ENCODE measurements around the gene UBP1.
"Not testable (repeated sequence)": the region's sequence is repeated elsewhere in the genome, so short reads cannot be mapped to it uniquely, and the experiment has no call there.

The UBP1 gene

DNA sequence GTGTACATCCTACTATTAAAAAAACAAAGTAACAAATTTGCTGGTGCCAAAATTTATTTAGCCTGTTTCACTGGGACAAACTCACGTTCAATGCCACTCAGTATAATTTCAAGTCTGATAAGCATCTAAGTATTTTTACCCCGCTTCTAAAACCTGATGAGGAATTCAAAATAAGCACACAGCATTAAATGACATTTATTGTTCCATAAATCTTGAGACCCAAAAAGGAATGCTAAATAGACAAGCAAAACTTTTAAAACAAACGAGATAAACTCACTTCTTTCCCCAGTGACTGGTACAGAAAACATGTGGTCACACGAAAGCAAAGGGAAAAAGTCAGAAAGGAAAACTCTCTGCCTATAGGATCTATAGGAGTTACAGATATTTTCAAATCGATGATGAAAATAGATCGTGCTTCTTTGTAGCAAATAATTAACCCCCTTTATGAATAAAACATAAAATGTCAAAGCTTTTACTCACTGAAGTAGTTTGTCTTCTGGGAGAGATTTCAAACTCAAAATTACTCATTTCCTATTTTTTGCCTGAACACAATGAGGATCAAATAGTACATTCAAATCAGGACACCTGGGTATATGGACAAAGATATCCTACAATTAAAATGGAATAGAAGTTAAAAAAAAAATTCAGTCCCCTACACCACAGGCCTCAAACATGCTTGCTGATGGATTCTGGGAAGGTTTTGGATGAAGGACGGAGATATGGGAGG lies 51.7 kb downstream of the UBP1 start:
- DNase-seq: no peak

DNA sequence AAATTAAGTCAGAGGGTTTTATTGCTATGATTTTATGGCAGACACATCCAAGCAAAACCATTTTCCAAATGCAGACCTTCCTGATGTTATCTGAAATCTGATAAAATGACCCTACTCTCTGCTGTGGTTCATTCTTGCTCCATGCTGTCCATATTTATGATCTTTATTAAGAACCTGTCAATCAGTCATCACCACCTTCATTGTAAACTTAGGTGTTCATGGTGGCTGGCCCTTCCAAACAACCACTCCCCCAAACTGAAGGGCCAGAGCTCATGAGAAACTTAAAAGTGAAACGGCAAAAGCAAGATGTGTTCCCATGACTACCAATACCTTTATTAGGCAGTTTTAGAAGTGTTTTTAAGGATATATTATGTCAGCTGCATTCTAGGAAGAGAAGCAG lies 53.6 kb downstream of the UBP1 start:
- DNase-seq: no peak

DNA sequence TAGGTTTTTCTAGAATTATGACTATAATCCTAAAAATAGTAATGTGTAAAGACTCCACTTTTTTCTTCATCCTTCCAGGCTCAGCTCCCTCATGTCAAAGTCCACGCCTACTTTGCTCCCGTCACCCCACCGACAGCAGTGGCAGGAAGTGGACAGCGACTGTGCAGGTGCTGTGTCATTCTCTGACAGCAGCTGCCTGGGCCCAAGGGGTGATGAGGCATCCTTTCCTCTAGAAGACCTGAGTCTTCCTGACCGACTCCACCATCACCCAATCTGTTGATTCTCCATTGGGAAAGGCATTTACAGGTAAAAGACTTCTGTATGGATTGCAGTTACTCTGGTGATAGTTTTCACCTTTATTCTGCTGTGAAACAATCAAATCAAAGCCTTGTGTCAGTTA lies 54.8 kb downstream of the UBP1 start:
- DNase-seq: no peak

DNA sequence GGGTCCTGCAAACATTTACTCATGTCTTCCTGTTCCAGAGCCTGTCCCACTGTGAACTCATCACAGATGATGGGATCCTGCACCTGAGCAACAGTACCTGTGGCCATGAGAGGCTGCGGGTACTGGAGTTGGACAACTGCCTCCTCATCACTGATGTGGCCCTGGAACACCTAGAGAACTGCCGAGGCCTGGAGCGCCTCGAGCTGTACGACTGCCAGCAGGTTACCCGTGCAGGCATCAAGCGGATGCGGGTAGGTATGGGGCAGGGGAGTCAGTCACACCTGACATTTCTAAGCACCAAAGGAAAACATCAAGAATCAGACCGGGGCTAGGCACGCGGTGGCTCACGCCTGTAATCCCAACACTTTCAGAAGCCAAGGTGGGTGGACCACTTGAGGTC lies 56.3 kb downstream of the UBP1 start:
- DNase-seq: no peak

DNA sequence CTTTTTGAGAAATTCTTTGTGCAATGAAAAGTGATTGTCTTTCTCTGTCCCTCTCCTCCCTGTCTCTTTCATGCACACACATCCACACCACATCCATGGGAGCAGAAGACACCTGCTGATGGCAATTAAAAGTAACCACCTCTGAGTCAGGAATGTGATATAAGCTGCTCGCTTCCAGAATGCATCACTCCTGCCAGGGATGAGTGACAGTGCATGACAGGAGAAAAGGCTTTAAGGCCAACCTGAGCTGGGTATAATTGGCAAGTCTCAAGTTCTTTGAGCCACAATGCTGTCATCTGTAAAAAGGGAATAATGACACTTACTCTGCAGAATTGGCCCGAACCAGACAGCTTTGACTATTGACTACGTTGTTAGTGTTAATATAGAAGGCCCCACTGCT lies 59.6 kb downstream of the UBP1 start:
- no peak for DNase-seq

DNA sequence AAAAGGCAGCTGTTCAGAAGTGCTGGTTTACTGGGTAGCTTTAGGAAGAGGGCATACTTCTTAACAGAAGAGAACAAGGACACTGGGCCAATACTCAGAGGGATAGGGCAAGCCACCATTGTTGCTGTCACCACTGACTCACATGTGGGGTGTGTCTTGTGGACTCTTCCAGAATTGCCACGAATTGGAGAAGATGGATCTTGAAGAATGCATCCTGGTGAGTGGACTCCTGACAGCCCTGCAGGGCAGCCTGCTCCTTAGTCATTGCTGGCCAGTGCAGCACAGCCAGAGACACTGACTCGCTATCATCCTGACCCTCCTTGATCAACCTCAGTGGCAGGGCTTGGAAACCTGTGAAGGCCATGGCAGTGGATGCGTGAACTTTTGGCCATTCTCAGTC lies 62.3 kb downstream of the UBP1 start:
- DNase-seq: no peak

GRCh38 chr3:33377489-33377888 lies 62.7 kb downstream of the UBP1 start:
- no peak for DNase-seq

- DNase-seq: no peak
Observed at GRCh38 chr3:33373082-33373437, 67.1 kb downstream of the UBP1 start.

GRCh38 chr3:33372218-33373081 lies 67.8 kb downstream of the UBP1 start:
- DNase-seq: peak; percentile 63

DNA sequence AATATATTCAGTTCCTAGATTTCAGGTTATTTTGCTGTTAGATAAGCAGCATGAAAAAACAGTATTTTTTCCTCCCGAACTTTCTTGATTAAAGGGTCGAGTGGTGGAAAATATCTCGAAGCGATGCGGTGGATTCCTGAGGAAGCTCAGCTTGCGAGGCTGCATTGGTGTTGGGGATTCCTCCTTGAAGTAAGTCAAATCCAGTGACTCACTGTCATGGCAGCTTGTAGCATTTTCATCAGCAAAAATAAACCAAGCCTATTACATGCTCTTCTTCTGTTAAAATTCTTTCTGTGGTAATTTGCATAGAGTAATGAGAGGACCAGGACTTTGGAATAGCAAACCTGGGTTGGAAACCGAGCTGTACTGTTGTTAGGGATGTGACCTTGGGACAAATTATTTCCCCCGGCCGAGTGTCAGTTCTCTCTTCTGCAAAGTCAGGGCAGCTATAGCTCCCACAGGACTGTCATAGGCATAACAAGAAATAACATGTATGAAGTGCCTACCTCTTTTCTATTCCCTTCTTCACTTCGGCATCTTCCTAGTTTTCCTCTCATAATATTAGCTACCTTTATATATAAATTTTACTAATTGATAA lies 75.6 kb downstream of the UBP1 start:
- DNase-seq: no peak

GRCh38 chr3:33364060-33364459 lies 76.1 kb downstream of the UBP1 start:
- DNase-seq: no peak

DNA sequence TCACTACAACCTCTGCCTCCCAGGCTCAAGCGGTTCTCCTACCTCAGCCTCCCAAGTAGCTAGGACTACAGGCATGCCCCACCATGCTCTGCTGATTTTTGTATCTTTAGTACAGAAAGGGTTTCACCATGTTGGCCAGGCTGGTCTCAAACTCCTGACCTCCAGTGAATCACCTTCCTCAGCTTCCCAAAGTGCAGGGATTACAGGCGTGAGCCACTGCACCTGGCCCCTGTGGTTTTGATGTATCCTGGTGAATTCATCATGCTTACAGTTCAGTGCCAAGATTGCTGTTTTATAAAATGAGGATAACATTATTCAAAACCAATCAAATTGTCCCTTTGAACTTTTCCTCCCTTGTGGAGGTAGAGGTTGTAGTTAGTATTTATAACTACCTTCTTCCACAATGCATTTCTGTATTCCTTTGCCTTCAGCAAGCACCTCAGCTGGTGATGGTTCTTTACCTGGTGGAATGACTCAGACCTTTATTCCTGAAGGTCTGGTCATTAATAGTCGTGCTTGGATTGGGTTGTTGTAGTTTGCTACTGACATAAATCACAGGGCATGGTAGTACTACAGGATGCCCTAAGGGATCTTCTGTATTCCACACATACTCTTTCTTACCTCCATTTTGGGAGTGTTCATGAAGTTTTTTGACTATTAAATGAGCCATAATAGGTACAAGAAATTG lies 76.9 kb downstream of the UBP1 start:
- no peak for DNase-seq

GRCh38 chr3:33360136-33360825 lies 79.9 kb downstream of the UBP1 start:
- no peak for DNase-seq

DNA sequence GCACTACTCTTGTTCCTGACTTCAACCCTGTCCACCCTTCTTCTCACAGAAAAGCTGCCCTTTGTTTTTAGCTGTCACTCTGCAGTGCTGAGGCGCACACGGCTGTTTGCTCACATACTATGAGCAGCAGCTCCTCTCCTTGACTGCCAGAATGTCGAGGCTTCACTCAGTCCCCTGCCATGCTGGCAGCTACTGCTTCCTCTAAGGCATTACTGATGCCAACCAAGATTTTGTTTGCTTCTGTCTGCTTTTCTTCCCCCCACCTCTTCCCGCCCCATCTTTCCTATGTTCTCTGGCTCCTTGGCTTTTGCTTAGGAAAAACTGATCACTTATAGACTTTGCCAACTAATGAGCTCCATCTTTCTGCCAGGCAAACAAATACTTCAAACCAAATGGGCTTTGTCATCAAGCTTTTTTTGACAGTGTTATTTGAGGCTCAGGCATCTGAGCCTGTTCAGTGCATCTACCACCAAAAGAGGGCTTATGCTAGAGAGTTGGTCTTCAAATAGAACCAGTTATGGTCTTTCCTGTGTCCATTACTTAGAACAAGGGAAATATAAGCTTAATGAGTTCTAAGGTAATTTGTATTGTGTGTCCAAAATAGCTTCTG lies 81.9 kb downstream of the UBP1 start:
- no peak for DNase-seq

GRCh38 chr3:33355611-33356010 lies 84.6 kb downstream of the UBP1 start:
- no peak for DNase-seq

GRCh38 chr3:33339758-33340157 lies 100.4 kb downstream of the UBP1 start:
- no peak for DNase-seq

- DNase-seq: not testable (repeated sequence)
Observed at GRCh38 chr3:33338936-33339465, 101.2 kb downstream of the UBP1 start.

Data from right forelimb (tissue), 1 donor.